HepG2 (cell line): Measurements from ENCODE around the gene AUP1. TPM values are rescaled to one million over a fixed set of nuclear protein-coding genes. Genes with fewer than 3 reads are reported as not detected.

Experiments used
- ATF7 ChIP-seq, 2 experiments: fragments of 450-650 bp in 1 of 2; sonication (generic) in 1 of 2; formaldehyde crosslinking in 1 of 2; IDR thresholded peaks; 2 replicates each; pipeline versions ENCODE4 v1.4.0 to v1.6.1; 2016 to 2020; ENCODE audit warnings: antibody characterized with exemption in 1 of 2, mild to moderate bottlenecking in 1 of 2, missing genetic modification reagents in 1 of 2
- GFI1 ChIP-seq: sonication (generic); formaldehyde crosslinking; IDR thresholded peaks from 2 replicates; pipeline ENCODE4 v1.5.0; 2020; ENCODE audit warnings: missing genetic modification reagents, mild to moderate bottlenecking, borderline replicate concordance
- MTA1 ChIP-seq: sonication (generic); formaldehyde crosslinking; IDR thresholded peaks from 2 replicates; pipeline ENCODE4 v1.4.0; 2020; ENCODE audit warnings: missing genetic modification reagents, mild to moderate bottlenecking, borderline replicate concordance
- RFX3 ChIP-seq: IDR thresholded peaks from 2 replicates; pipeline ENCODE4 v1.6.1; 2016; ENCODE audit warnings: missing biosample characterization, missing genetic modification reagents
- SOX6 ChIP-seq, 2 experiments: fragments of 450-650 bp in 1 of 2; sonication (generic) in 1 of 2; formaldehyde crosslinking in 1 of 2; IDR thresholded peaks; 2 replicates each; pipeline versions ENCODE4 v1.4.0 to v1.6.1; 2017 to 2020; ENCODE audit warnings: antibody characterized with exemption in 1 of 2, mild to moderate bottlenecking in 1 of 2, missing genetic modification reagents in 1 of 2
- SPEN ChIP-seq: sonication (generic); formaldehyde crosslinking; IDR thresholded peaks from 2 replicates; pipeline ENCODE4 v1.5.1; 2020; ENCODE audit warnings: low read depth, mild to moderate bottlenecking, missing genetic modification reagents
- SRSF4 ChIP-seq: fragments of 200-400 bp; formaldehyde crosslinking; IDR thresholded peaks from one replicate; pipeline ENCODE4 v1.6.1; 2018; ENCODE audit warnings: mild to moderate bottlenecking, low read depth, low read length, moderate library complexity; ENCODE audit not compliant: poor library complexity, severe bottlenecking
- TMF1 ChIP-seq: sonication (generic); formaldehyde crosslinking; IDR thresholded peaks from 2 replicates; pipeline ENCODE4 v1.8.1; 2022; ENCODE audit warnings: low read depth, missing genetic modification reagents
- ZEB1 ChIP-seq: IDR thresholded peaks from 2 replicates; pipeline ENCODE4 v1.6.1; 2012; ENCODE audit warnings: mild to moderate bottlenecking, low read depth, inconsistent platforms; ENCODE audit not compliant: insufficient replicate concordance
- ZNF124 ChIP-seq: sonication (generic); formaldehyde crosslinking; IDR thresholded peaks from 2 replicates; pipeline ENCODE4 v1.4.0; 2020; ENCODE audit warnings: missing genetic modification reagents
- ZNF136 ChIP-seq: sonication (generic); formaldehyde crosslinking; IDR thresholded peaks from 2 replicates; pipeline ENCODE4 v1.8.1; 2022; ENCODE audit warnings: low read depth, mild to moderate bottlenecking, moderate library complexity, missing genetic modification reagents
- ZNF3 ChIP-seq: IDR thresholded peaks from 2 replicates; pipeline ENCODE4 v1.7.0; 2017; ENCODE audit warnings: inconsistent platforms
- ZNF335 ChIP-seq: sonication (generic); formaldehyde crosslinking; IDR thresholded peaks from 2 replicates; pipeline ENCODE4 v1.4.0; 2020; ENCODE audit warnings: missing genetic modification reagents
- ZNF598 ChIP-seq: sonication (generic); formaldehyde crosslinking; IDR thresholded peaks from 2 replicates; pipeline ENCODE4 v1.5.1; 2020; ENCODE audit warnings: mild to moderate bottlenecking, missing genetic modification reagents, borderline replicate concordance
- polyA plus RNA-seq, 8 experiments: library from polyadenylated mRNA; depleted of rRNA in 3 of 8; stranded (reverse) in 7 of 8; unstranded in 1 of 8; fragments of >200 nt; fragmentation: Illumina TruSeq in 4 of 8; extraction: Trizol in 4 of 8; gene quantifications; 2 replicates each; pipeline versions ENCODE4 v1.2.1 to v1.2.3, GENCODE V29; 2011 to 2016; ENCODE audit warnings: low read depth in 4 of 8, missing spikeins in 1 of 8, mixed read lengths in 1 of 8; ENCODE audit not compliant: insufficient read depth in 1 of 8
- total RNA-seq, 5 experiments: library from RNA; depleted of rRNA; stranded (reverse); fragments of >200 nt; fragmentation: Illumina TruSeq; extraction: Trizol; gene quantifications; 2 replicates each; pipeline ENCODE4 v1.2.3, GENCODE V29; 2016; ENCODE audit warnings: low read depth in 1 of 5
- TF ChIP-seq, protein P1 (sequence below): sonication (generic); formaldehyde crosslinking; IDR thresholded peaks from 2 replicates; pipeline ENCODE4 v1.8.1; 2022; ENCODE audit warnings: low read depth, mild to moderate bottlenecking, missing genetic modification reagents
- TF ChIP-seq, protein P2 (sequence below): sonication (generic); formaldehyde crosslinking; IDR thresholded peaks from 2 replicates; pipeline ENCODE4 v1.8.0; 2022; ENCODE audit warnings: missing genetic modification reagents, mild to moderate bottlenecking, inconsistent platforms, borderline replicate concordance
- TF ChIP-seq, protein P3 (sequence below): sonication (generic); formaldehyde crosslinking; IDR thresholded peaks from 2 replicates; pipeline ENCODE4 v1.8.0; 2022; ENCODE audit warnings: missing genetic modification reagents, mild to moderate bottlenecking, moderate library complexity, borderline replicate concordance
- TF ChIP-seq, protein P4 (sequence below): fragments of 450-650 bp; IDR thresholded peaks from 2 replicates; pipeline ENCODE4 v1.6.1; 2017

The AUP1 gene
- total and polyA plus RNA-seq, 2 of the 13 experiments (the other 11 are each of a cell fraction or from before 2014, with no cell fraction given) = 174 to 267 TPM

DNA sequence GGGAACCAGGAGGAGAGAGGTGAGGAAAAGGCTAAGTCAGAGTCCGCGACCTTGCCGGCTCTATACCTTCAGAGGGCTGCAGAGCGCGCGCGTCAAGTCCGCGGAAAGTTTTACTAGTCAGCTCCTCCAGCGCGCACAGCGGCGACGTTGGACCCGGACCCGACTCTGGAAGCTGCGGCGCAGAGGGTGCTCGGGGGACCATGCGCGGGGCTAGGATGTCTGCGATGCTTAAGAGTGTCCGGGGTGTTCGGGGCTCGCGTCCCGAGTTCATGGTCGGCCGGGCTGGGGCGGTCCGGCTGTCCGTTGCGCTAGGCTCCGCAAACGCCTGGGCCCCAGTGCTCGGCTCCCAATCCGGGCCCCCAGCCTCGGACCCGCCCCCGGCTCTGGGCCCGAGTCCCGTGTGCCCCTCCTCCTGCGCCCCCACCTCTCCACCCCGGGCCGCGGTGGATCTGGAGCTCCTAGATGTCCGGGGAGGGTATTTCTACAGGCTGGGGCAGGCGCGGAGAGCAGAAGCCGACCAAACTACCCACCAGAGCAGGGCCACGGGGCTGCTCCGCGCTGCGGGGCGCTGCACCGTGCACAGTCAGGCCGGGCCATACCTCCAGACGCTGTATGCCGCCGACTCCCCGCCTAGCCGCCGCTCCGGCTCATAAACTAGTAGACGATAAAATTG is 30.1 kb downstream of the AUP1 start, which contains the start of gene LBX2 (continued):
- TF ChIP-seq, protein P1, sequence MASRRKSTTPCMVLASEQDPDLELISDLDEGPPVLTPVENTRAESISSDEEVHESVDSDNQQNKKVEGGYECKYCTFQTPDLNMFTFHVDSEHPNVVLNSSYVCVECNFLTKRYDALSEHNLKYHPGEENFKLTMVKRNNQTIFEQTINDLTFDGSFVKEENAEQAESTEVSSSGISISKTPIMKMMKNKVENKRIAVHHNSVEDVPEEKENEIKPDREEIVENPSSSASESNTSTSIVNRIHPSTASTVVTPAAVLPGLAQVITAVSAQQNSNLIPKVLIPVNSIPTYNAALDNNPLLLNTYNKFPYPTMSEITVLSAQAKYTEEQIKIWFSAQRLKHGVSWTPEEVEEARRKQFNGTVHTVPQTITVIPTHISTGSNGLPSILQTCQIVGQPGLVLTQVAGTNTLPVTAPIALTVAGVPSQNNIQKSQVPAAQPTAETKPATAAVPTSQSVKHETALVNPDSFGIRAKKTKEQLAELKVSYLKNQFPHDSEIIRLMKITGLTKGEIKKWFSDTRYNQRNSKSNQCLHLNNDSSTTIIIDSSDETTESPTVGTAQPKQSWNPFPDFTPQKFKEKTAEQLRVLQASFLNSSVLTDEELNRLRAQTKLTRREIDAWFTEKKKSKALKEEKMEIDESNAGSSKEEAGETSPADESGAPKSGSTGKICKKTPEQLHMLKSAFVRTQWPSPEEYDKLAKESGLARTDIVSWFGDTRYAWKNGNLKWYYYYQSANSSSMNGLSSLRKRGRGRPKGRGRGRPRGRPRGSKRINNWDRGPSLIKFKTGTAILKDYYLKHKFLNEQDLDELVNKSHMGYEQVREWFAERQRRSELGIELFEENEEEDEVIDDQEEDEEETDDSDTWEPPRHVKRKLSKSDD (CRISPR knock-in tag) = no peak; the same call in 1 of the 2 replicates
- TF ChIP-seq TMF1 = no peak
- TF ChIP-seq ZNF124 (CRISPR knock-in tag) = no peak
- TF ChIP-seq ZNF3 (CRISPR knock-in tag) = no peak
- no peak for TF ChIP-seq ZNF598 (CRISPR knock-in tag)
- no peak for TF ChIP-seq ZNF136
- TF ChIP-seq SOX6 (IDR thresholded peaks at IDR 0.05) = no peak
- peak; percentile 24; the same call in 1 of the 2 replicates for TF ChIP-seq SOX6 (CRISPR knock-in tag; IDR thresholded peaks at IDR 0.05)
- TF ChIP-seq, protein P2, sequence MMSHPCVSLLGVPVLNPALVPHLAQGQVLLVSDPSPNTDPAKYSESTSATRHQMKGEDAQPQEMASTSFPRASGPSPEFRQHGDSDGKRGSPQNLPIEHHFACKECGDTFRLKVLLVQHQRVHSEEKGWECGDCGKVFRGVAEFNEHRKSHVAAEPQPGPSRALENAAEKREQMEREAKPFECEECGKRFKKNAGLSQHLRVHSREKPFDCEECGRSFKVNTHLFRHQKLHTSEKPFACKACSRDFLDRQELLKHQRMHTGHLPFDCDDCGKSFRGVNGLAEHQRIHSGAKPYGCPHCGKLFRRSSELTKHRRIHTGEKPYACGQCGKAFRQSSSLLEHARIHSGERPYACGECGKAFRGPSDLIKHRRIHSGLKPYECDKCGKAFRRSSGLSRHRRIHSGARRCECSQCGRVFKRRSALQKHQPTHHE (CRISPR knock-in tag) = no peak
- no peak for TF ChIP-seq ZEB1
- peak; percentile 43; the same call in 1 of the 2 replicates for TF ChIP-seq GFI1 (CRISPR knock-in tag)
- no peak for TF ChIP-seq ATF7 (IDR thresholded peaks at IDR 0.05)
- no peak for TF ChIP-seq ATF7 (CRISPR knock-in tag; IDR thresholded peaks at IDR 0.05)
- TF ChIP-seq SRSF4 = no peak
- TF ChIP-seq, protein P3, sequence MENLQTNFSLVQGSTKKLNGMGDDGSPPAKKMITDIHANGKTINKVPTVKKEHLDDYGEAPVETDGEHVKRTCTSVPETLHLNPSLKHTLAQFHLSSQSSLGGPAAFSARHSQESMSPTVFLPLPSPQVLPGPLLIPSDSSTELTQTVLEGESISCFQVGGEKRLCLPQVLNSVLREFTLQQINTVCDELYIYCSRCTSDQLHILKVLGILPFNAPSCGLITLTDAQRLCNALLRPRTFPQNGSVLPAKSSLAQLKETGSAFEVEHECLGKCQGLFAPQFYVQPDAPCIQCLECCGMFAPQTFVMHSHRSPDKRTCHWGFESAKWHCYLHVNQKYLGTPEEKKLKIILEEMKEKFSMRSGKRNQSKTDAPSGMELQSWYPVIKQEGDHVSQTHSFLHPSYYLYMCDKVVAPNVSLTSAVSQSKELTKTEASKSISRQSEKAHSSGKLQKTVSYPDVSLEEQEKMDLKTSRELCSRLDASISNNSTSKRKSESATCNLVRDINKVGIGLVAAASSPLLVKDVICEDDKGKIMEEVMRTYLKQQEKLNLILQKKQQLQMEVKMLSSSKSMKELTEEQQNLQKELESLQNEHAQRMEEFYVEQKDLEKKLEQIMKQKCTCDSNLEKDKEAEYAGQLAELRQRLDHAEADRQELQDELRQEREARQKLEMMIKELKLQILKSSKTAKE = no peak; the same call in 1 of the 2 replicates
- TF ChIP-seq SPEN = no peak
- TF ChIP-seq, protein P4, sequence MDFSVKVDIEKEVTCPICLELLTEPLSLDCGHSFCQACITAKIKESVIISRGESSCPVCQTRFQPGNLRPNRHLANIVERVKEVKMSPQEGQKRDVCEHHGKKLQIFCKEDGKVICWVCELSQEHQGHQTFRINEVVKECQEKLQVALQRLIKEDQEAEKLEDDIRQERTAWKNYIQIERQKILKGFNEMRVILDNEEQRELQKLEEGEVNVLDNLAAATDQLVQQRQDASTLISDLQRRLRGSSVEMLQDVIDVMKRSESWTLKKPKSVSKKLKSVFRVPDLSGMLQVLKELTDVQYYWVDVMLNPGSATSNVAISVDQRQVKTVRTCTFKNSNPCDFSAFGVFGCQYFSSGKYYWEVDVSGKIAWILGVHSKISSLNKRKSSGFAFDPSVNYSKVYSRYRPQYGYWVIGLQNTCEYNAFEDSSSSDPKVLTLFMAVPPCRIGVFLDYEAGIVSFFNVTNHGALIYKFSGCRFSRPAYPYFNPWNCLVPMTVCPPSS = no peak
- no peak for TF ChIP-seq MTA1 (CRISPR knock-in tag)
- TF ChIP-seq RFX3 (CRISPR knock-in tag) = no peak
- TF ChIP-seq ZNF335 = no peak
